ENCODE results near the gene KSR1.
"Not testable (repeated sequence)": the region's sequence is repeated elsewhere in the genome, so short reads cannot be mapped to it uniquely, and the experiment has no call there.

Gene KSR1

GRCh38 chr17:27669136-27669535 lies 212.9 kb downstream of the KSR1 start:
- no peak for DNase-seq

DNA sequence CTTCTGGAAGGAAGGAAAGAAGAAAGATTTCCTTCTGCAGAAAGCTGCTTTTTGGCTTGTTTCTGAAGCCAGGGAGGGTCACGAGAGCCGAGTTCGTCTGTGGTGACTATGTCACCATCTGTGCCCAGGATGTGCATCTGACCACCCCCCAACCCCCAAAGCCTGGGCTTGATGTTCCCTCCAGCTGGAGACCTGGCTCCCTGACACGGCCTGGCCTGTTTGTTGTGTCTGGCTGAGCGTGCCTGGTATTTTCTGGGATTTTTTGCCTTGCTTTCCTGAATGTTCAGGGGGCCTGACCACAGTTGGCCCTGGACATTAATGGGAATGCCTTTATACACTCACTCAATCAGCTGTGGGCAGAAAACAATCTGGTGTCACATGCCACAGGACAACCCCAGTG lies 213.6 kb downstream of the KSR1 start:
- DNase-seq, result no peak

DNA sequence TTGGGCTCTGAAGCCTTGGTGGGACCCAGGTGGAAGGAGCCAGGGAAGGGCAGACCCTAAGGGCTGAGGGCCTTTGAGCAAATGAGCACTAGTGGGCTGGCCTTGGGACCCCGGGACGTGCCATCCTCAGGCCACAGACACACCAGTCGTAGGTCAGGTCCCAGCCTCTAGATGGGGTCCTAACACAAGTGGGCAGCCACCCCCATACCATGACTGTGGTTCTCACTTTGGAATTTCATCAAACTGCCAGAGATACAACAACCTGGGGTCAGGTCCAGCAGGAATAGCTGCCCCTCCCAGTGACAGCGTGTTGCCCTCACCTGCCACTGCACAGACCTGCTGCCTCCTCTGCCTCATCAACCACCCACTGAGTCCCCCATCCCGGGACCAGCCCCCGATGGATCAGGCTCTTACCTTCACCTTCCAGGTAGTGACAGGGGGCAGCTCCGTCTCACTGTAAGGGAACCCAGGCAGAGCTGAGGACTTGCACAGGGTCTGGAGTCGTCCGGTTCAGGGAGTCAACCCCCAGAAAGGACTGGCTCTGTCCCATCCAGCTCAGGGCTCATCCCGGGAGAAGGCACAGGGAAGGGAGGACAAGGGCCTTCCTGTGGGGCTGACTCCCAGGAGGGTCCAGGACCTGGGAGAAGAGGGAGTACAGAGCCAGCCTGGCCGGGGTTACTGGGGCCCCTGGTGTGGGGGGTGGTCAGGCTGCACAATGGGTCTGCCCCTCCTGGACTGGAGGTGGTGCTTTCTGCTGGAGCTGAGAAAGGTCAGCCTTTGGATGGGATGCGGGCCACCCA lies 214.7 kb downstream of the KSR1 start:
- no peak for DNase-seq

DNA sequence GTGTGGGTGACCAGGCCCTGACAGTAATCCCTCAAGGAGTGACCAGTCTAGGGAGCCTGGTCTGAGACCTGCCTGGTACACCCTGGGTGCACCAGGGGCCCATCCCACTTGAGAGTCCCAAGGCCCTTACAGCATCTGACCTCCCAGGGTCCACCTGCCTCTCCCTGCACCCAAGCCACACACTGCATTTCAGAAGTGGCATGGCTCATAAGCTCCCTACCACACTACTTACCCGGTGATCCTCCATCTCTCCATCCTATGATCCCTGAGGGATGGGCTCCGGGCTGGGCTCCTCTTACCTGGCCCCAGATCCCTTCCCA lies 215.3 kb downstream of the KSR1 start:
- DNase-seq, result no peak

- not testable (repeated sequence) for DNase-seq
Measured at GRCh38 chr17:27671977-27672480, 215.8 kb downstream of the KSR1 start.

- DNase-seq, result no peak
Measured at GRCh38 chr17:27674335-27674734, 218.1 kb downstream of the KSR1 start.

Data from NCI-H82 (cell line).